SK-N-SH (cell line): ENCODE data around the gene CADM1. TPM values are rescaled to one million over a fixed set of nuclear protein-coding genes. Genes with fewer than 3 reads are reported as not detected.

Experiments used
- CTCF ChIA-PET: fragments of 300-600, 350-600 bp; formaldehyde crosslinking; extraction: SDS; loops from one replicate; lab custom pipeline; 2021; lab: Yijun Ruan, JAX
- POLR2A ChIA-PET: fragments of 350-600 bp; sonication (Branson Sonifier 250); formaldehyde crosslinking; extraction: SDS; loops from one replicate; lab custom pipeline; 2020; ENCODE audit warnings: antibody characterized with exemption, inconsistent platforms; lab: Yijun Ruan, JAX
- DNase-seq: peaks from one replicate; pipeline ENCODE4 v3.0.0; 2012
- H2AFZ ChIP-seq: fragments of 200-600 bp; sonication (generic); 2 replicates; pipeline ENCODE4 v1.8.1; 2016; ENCODE audit warnings: antibody characterized with exemption, mild to moderate bottlenecking, low read depth
- H3F3A ChIP-seq: fragments of 200-600 bp; sonication (generic); replicated peaks from 2 replicates; pipeline ENCODE3; 2016; ENCODE audit warnings: antibody characterized with exemption, mild to moderate bottlenecking; ENCODE audit not compliant: insufficient read depth
- H3K27ac ChIP-seq, 2 experiments: fragments of 200-500 bp in 1 of 2; fragments of 200-600 bp in 1 of 2; sonication (Bioruptor generic) in 1 of 2; sonication (generic), shearing (Covaris generic) in 1 of 2; 2 replicates each; pipeline versions ENCODE4 v1.5.1 to v1.6.1; 2014 to 2016; ENCODE audit warnings: low read depth in 2 of 2, inconsistent platforms in 1 of 2, low read length in 1 of 2, mild to moderate bottlenecking in 1 of 2, mixed read lengths in 1 of 2
- H3K27me3 ChIP-seq: fragments of 200-600 bp; sonication (generic), shearing (Covaris generic); 2 replicates; pipeline ENCODE4 v1.6.1; 2016; ENCODE audit warnings: mixed run types; ENCODE audit not compliant: insufficient read depth
- H3K36me3 ChIP-seq, 2 experiments: fragments of 200-500 bp in 1 of 2; fragments of 200-600 bp in 1 of 2; sonication (Bioruptor generic) in 1 of 2; sonication (generic) in 1 of 2; replicated peaks in 1 of 2; 2 replicates each; pipeline versions ENCODE3 to v1.5.1; 2014 to 2016; ENCODE audit warnings: low read length in 1 of 2, mild to moderate bottlenecking in 1 of 2; ENCODE audit not compliant: insufficient read depth in 2 of 2, control insufficient read depth in 1 of 2
- H3K4me1 ChIP-seq, 2 experiments: fragments of 200-500 bp in 1 of 2; fragments of 200-600 bp in 1 of 2; sonication (Bioruptor generic) in 1 of 2; sonication (generic), shearing (Covaris generic) in 1 of 2; 2 replicates each; pipeline versions ENCODE4 v1.5.1 to v1.6.1; 2014 to 2016; ENCODE audit warnings: low read depth in 1 of 2, low read length in 1 of 2, mixed run types in 1 of 2; ENCODE audit not compliant: insufficient read depth in 2 of 2, control insufficient read depth in 1 of 2
- H3K4me2 ChIP-seq: fragments of 200-600 bp; sonication (generic), shearing (Covaris generic); 2 replicates; pipeline ENCODE4 v1.6.1; 2017; ENCODE audit warnings: mixed run types
- H3K4me3 ChIP-seq, 2 experiments: fragments of 200-500 bp in 1 of 2; fragments of 200-600 bp in 1 of 2; sonication (Bioruptor generic) in 1 of 2; sonication (generic), shearing (Covaris generic) in 1 of 2; 2 replicates each; pipeline versions ENCODE4 v1.5.1 to v1.8.1; 2014 to 2016; ENCODE audit warnings: low read depth in 2 of 2, inconsistent platforms in 1 of 2, low read length in 1 of 2, mild to moderate bottlenecking in 1 of 2, mixed read lengths in 1 of 2, moderate library complexity in 1 of 2
- H3K79me2 ChIP-seq: fragments of 200-600 bp; sonication (generic); 2 replicates; pipeline ENCODE4 v1.8.1; 2017; ENCODE audit warnings: mild to moderate bottlenecking; ENCODE audit not compliant: insufficient read depth
- H3K9ac ChIP-seq: fragments of 200-600 bp; sonication (generic); 2 replicates; pipeline ENCODE4 v1.6.1; 2017; ENCODE audit warnings: mixed run types
- H3K9me2 ChIP-seq: fragments of 200-600 bp; sonication (generic); 2 replicates; pipeline ENCODE4 v1.6.1; 2017; ENCODE audit warnings: mixed run types
- H3K9me3 ChIP-seq: fragments of 200-600 bp; sonication (generic); 2 replicates; pipeline ENCODE4 v1.6.1; 2017; ENCODE audit warnings: mixed run types, mild to moderate bottlenecking, moderate library complexity
- H4K20me1 ChIP-seq: fragments of 200-600 bp; sonication (generic); 2 replicates; pipeline ENCODE4 v1.6.1; 2017; ENCODE audit warnings: mild to moderate bottlenecking, mixed run types; ENCODE audit not compliant: insufficient read depth
- EP300 ChIP-seq, 2 experiments: IDR thresholded peaks; 2 replicates each; pipeline versions ENCODE4 v1.4.0 to v1.6.1; 2012; ENCODE audit warnings: borderline replicate concordance in 1 of 2, low read depth in 1 of 2, low read length in 1 of 2
- EZH2phosphoT487 ChIP-seq: fragments of 200-600 bp; sonication (generic); IDR thresholded peaks from 2 replicates; pipeline ENCODE4 v1.6.1; 2017; ENCODE audit warnings: low read depth, mixed run types, mild to moderate bottlenecking, antibody characterized with exemption, moderate library complexity, borderline replicate concordance
- FOSL2 ChIP-seq: IDR thresholded peaks from 2 replicates; pipeline ENCODE4 v1.4.0; 2012; ENCODE audit warnings: low read depth, mild to moderate bottlenecking, moderate library complexity, borderline replicate concordance
- FOXM1 ChIP-seq: IDR thresholded peaks from 2 replicates; pipeline ENCODE4 v1.4.0; 2012; ENCODE audit warnings: low read depth, mild to moderate bottlenecking
- GABPA ChIP-seq: IDR thresholded peaks from 2 replicates; pipeline ENCODE4 v1.4.0; 2012; ENCODE audit warnings: low read depth, mild to moderate bottlenecking
- GATA2 ChIP-seq: sonication (generic); formaldehyde crosslinking; IDR thresholded peaks from 2 replicates; pipeline ENCODE4 v1.5.0; 2020; ENCODE audit warnings: mild to moderate bottlenecking, missing genetic modification reagents
- NFIC ChIP-seq: IDR thresholded peaks from 2 replicates; pipeline ENCODE4 v1.4.0; 2012; ENCODE audit warnings: borderline replicate concordance
- NRF1 ChIP-seq: IDR thresholded peaks from 2 replicates; pipeline ENCODE4 v1.6.1; 2012; ENCODE audit warnings: low read depth, mild to moderate bottlenecking, low read length
- POLR2AphosphoS5 ChIP-seq: IDR thresholded peaks from 2 replicates; pipeline ENCODE4 v1.6.1; 2012; ENCODE audit warnings: low read depth, low read length
- RAD21 ChIP-seq: IDR thresholded peaks from 2 replicates; pipeline ENCODE4 v1.6.1; 2012; ENCODE audit warnings: mild to moderate bottlenecking, low read length
- RXRA ChIP-seq: IDR thresholded peaks from 2 replicates; pipeline ENCODE4 v1.4.0; 2012; ENCODE audit warnings: low read depth, mild to moderate bottlenecking, borderline replicate concordance
- SIN3A ChIP-seq: IDR thresholded peaks from 2 replicates; pipeline ENCODE4 v1.6.1; 2012; ENCODE audit warnings: low read depth, mild to moderate bottlenecking, low read length, moderate library complexity, borderline replicate concordance
- SMC3 ChIP-seq: IDR thresholded peaks from 2 replicates; pipeline ENCODE4 v1.6.1; 2012; ENCODE audit warnings: low read depth, low read length, improper control_type of control experiment
- TCF12 ChIP-seq: IDR thresholded peaks from 2 replicates; pipeline ENCODE4 v1.4.0; 2012
- YY1 ChIP-seq: IDR thresholded peaks from 2 replicates; pipeline ENCODE4 v1.4.0; 2012; ENCODE audit warnings: low read depth, mild to moderate bottlenecking
- WGBS: methylation state at CpG from one replicate; pipeline ENCODE4 v1.1.6; 2017; ENCODE audit warnings: low lambda C conversion rate; 5-methylcytosine and 5-hydroxymethylcytosine counted together
- polyA plus RNA-seq, 3 experiments: library from polyadenylated mRNA; depleted of rRNA; stranded (reverse); fragments of >200 nt; gene quantifications; 2 replicates each; pipeline ENCODE4 v1.2.3, GENCODE V29; 2012
- TF ChIP-seq, protein P1 (sequence below): fragments of 150-350 bp; IDR thresholded peaks from 2 replicates; pipeline ENCODE4 v1.6.1; 2017; ENCODE audit warnings: antibody characterized with exemption, low read length, low read depth, borderline replicate concordance
- TF ChIP-seq, protein P2 (sequence below): IDR thresholded peaks from 2 replicates; pipeline ENCODE4 v1.4.0; 2012; ENCODE audit warnings: low read depth, borderline replicate concordance
- TF ChIP-seq, protein P3 (sequence below): fragments of 200-600 bp; sonication (generic); IDR thresholded peaks from 2 replicates; pipeline ENCODE4 v1.6.1; 2017; ENCODE audit warnings: antibody characterized with exemption, mild to moderate bottlenecking, moderate library complexity
- TF ChIP-seq, protein P4 (sequence below): IDR thresholded peaks from 2 replicates; pipeline ENCODE4 v1.4.0; 2012; ENCODE audit warnings: low read depth, borderline replicate concordance
- TF ChIP-seq, protein P5 (sequence below): IDR thresholded peaks from 2 replicates; pipeline ENCODE4 v1.4.0; 2012; ENCODE audit warnings: low read depth

Gene CADM1
- polyA plus RNA-seq, 1 of the 3 experiments (the other 2 are of a cell fraction), result 7.9 TPM

DNA sequence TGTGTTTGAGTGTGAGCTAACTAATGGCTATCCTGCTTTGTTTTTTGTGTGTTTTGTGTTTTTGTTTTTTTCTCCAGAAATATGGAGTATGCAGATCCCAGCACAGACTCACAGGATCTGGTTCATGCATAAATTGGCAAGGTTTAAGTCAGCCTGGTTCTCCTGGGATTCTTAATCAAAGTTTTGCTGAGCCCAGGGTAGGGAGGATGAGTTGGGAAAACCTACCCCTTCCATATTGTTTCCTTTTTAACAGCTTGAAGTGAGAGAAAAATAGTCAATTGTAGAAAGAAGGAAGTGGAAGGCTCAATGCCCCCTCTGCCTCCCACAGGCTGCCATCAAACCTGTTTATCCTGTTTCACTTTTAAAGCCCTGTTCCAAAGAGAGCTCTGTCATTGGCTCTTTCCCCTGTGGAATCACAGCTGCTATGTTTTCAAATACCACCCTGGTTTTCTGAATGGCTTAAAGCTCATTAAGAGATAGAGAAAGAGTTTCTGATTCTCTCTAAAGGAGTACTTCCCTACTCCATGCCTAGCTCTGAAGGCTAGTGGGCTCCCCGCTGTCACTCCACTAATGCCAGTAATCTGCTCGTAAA, 23.4 kb upstream of the CADM1 start (continued):
- no peak for TF ChIP-seq TCF12

DNA sequence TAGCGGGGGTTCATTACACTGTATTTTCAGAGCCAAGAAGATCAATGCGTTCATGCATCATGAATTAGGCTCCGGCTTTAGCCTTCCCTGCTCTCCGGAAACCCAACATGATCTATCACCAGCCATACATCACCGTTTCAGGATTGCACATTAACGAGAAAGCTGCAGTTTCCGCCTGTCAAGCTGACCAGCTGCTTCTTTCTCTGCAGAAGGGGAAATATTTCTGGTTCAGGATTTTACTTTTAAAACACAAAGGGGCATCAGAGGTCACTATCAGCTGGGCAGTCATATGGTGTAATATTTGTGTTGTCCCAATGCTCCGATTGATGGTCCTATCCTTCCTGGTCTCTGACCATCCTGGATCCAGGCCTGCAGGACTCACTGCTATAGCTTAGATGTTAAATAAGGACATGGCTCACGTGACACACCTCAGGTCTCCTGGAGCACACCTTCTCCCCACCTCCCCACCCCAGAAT, 21.4 kb upstream of the CADM1 start:
- Histone ChIP-seq H3K4me2 (no peak overlapping the region), H4K20me1 (no peaks in the 10 kb centered on the region), H3K9ac (no peak overlapping the region), H3F3A (no peaks in the 10 kb centered on the region), H3K27me3 (no peaks in the 10 kb centered on the region; the same call in 1 of the 2 replicates), H3K9me3 (no peaks in the 10 kb centered on the region), H3K27ac (no peak overlapping the region), H3K4me1 (peaks cover 0 to 4% of the 10 kb centered on the region in 2 experiments; a peak in 1 of 4 replicates), H2AFZ (no peak overlapping the region), H3K9me2 (no peaks in the 10 kb centered on the region), H3K4me3 (no peak overlapping the region), H3K79me2 (no peaks in the 10 kb centered on the region), H3K36me3 (no peaks in the 10 kb centered on the region)
- TF ChIP-seq FOXM1, result no peak
- no peak for TF ChIP-seq RXRA
- TF ChIP-seq NFIC, result no peak
- TF ChIP-seq GABPA, result no peak
- TF ChIP-seq EP300 (IDR thresholded peaks at IDR 0.05; ENCODE audit: borderline replicate concordance in 1 of 2, low read depth in 1 of 2, low read length in 1 of 2), result no peak
- TF ChIP-seq, protein P1, sequence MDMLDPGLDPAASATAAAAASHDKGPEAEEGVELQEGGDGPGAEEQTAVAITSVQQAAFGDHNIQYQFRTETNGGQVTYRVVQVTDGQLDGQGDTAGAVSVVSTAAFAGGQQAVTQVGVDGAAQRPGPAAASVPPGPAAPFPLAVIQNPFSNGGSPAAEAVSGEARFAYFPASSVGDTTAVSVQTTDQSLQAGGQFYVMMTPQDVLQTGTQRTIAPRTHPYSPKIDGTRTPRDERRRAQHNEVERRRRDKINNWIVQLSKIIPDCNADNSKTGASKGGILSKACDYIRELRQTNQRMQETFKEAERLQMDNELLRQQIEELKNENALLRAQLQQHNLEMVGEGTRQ, result no peak
- TF ChIP-seq, protein P2, sequence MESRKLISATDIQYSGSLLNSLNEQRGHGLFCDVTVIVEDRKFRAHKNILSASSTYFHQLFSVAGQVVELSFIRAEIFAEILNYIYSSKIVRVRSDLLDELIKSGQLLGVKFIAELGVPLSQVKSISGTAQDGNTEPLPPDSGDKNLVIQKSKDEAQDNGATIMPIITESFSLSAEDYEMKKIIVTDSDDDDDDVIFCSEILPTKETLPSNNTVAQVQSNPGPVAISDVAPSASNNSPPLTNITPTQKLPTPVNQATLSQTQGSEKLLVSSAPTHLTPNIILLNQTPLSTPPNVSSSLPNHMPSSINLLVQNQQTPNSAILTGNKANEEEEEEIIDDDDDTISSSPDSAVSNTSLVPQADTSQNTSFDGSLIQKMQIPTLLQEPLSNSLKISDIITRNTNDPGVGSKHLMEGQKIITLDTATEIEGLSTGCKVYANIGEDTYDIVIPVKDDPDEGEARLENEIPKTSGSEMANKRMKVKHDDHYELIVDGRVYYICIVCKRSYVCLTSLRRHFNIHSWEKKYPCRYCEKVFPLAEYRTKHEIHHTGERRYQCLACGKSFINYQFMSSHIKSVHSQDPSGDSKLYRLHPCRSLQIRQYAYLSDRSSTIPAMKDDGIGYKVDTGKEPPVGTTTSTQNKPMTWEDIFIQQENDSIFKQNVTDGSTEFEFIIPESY, result no peak
- no peak for TF ChIP-seq SIN3A
- TF ChIP-seq EZH2phosphoT487, result no peak
- TF ChIP-seq RAD21, result no peak
- no peak for TF ChIP-seq NRF1
- no peak for TF ChIP-seq POLR2AphosphoS5
- TF ChIP-seq SMC3, result no peak
- TF ChIP-seq, protein P3, sequence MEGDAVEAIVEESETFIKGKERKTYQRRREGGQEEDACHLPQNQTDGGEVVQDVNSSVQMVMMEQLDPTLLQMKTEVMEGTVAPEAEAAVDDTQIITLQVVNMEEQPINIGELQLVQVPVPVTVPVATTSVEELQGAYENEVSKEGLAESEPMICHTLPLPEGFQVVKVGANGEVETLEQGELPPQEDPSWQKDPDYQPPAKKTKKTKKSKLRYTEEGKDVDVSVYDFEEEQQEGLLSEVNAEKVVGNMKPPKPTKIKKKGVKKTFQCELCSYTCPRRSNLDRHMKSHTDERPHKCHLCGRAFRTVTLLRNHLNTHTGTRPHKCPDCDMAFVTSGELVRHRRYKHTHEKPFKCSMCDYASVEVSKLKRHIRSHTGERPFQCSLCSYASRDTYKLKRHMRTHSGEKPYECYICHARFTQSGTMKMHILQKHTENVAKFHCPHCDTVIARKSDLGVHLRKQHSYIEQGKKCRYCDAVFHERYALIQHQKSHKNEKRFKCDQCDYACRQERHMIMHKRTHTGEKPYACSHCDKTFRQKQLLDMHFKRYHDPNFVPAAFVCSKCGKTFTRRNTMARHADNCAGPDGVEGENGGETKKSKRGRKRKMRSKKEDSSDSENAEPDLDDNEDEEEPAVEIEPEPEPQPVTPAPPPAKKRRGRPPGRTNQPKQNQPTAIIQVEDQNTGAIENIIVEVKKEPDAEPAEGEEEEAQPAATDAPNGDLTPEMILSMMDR, result no peak
- TF ChIP-seq TCF12, result no peak
- TF ChIP-seq, protein P4, sequence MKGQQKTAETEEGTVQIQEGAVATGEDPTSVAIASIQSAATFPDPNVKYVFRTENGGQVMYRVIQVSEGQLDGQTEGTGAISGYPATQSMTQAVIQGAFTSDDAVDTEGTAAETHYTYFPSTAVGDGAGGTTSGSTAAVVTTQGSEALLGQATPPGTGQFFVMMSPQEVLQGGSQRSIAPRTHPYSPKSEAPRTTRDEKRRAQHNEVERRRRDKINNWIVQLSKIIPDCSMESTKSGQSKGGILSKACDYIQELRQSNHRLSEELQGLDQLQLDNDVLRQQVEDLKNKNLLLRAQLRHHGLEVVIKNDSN, result no peak
- TF ChIP-seq, protein P5, sequence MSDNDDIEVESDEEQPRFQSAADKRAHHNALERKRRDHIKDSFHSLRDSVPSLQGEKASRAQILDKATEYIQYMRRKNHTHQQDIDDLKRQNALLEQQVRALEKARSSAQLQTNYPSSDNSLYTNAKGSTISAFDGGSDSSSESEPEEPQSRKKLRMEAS, result no peak
- TF ChIP-seq GATA2 (CRISPR knock-in tag), result no peak
- no peak for TF ChIP-seq YY1
- no peak for TF ChIP-seq FOSL2
- no peak for DNase-seq
- ChIA-PET POLR2A (no interaction called here), CTCF (no interaction called here)
- whole genome bisulfite sequencing, result 70% methylated on average over 9 of the region's 9 CpGs
